HG03060 (cell line): ENCODE results near the gene FOXK1.

Experiments
- ATAC-seq: cut with Tn5 transposase; IDR thresholded peaks from one replicate; pipeline ENCODE4 v1.9.1; 2021; ENCODE audit warnings: low read depth, moderate number of reproducible peaks; ENCODE audit not compliant: unreplicated experiment

The FOXK1 gene

DNA sequence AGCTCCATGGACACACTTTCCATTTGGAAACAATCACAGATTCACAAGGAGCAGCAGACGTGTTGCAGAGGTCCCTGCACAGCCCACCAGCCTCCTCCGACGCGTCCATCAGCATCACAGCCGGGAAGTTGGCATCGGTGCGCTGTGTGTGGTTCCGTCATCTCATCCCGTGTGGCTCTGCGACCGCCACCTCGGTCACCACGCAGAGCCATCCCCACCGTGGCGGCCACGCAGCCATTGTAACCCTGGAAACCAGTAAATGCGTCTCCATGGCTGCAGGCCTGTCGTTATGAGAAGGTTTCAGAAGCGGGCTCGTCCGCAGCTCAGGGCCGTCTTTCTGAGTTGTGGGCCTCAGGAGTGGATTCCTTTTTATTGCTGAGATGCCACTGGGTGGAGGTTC is 36.0 kb downstream of the FOXK1 start:
- no peak for ATAC-seq

DNA sequence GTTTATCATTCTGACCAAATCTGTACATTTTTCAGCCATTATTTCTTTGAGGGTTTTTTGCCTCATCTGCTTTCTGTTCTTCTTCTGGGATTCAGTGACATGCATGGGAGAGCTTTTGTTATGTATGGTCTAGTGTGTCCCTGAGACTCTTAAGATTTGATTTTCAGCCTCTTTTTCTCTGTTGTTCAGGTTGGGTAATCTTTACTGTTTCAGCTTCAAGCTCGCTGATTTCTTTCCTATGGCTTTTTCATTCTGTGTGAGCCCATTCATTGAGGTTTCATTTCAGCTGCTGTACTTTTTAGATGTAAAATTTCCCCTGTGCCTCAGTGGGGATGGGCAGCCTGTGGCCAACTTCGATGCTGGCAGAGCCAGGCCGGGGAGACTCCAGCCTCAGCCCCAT is 38.1 kb downstream of the FOXK1 start:
- no peak for ATAC-seq

DNA sequence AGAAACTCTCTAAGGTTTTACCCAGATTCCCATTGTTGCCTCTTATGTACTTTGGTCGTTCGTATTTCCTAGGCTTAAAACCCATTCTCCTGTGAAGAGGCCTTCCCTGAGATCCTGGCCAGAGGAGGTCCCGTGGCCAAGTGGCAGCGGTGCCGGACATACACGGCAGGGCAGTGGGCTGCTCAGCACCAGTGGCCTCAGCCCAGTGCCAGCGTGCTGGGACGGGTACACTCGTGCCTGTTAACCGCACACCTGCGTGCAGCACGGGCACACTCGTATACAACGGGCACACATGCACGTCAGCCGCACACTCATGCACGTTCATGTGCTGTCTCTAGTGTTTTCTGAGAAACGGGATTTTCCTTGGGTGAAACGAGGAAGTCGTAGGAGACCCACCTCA is 40.2 kb downstream of the FOXK1 start:
- no peak for ATAC-seq

DNA sequence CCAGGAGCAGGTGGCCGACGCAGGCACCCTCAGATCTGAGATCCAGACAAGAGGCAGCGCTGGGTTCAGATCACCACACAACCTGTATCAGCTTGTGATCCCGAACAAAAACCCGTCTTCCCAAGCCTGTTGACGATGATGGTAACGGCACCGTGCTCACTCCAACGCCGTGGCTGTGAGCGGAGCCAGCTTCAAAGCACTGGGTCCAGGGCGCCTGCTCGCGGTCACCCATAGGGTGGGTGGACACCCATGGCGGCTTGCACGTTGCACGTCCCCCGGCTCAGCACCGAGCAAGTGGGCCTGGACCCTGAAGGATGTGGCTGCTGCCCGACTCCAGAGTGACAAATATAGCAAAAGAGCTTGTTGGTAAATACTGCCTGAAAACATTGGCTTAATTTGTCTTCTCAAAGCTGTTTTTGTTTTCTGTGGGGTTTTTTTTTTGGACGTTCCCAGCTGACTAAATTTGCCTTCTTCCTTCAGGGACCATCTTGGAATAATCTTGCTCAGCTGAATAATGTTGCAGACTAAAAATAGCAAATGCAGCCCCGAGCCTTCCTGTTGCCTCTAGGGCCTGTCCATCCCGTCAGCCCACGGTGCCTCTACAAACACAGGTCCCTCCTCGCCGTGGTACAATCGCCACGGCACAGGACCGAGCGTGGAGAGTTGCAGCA is 41.0 kb downstream of the FOXK1 start:
- no peak for ATAC-seq

DNA sequence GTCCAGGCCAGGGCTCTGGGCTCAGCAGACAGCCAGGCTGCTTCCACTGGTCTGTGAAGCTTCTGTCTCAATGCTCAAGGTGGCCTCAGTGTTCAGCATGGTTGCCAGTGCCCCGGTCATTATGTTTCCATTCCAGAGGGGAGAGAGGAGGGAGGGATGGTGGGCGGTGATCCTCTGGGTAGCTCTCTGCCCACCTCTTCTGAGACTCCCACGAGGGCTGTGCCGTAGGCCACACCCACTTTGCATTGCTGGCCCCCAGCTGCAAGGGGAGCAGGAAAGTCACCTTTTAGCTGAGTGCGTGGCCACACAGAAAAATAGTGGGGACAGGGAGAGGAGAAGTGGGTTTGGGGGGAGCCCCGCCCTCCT is 42.5 kb downstream of the FOXK1 start:
- no peak for ATAC-seq

DNA sequence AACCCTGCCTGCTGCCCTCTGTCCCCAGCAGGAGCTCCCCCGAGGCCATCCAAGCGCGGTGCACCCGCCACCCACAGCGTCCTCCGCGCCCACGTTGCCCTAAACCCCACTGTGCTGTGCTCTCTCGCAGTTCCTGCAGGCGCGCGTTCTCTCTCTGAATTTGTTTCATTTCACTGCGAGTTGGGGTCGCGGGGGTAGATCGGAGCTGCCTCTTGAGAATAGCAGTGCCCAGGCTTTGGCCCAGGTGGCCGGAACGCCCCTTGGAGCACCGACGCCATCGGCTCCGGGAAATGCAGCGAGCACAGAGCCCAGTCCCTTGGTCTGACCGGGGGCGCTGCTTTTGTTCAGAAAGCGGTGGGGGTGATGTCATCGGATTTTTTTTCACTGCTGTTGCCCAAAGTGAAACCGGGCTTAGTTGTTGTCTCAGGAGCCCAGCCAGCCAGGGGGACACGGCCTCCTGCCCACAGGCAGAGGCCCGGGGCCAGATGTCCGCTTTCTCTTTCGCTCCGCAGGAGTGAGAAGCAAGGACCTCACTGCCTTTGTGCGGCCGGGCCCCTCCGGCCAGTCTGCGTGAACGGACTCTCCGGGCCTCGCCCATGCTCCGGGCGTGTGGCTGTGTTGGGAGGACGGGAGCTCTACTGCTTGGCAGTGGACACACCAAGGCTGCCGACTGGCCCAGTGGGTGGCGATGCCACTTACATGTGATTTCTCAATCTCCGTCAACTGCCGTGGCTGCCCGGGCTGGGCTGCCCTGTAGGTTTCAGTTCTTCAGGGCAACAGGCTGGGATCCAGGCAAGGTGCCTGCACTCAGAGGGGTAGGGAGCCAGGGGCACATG is 43.1 kb downstream of the FOXK1 start:
- peak; percentile 70 for ATAC-seq

DNA sequence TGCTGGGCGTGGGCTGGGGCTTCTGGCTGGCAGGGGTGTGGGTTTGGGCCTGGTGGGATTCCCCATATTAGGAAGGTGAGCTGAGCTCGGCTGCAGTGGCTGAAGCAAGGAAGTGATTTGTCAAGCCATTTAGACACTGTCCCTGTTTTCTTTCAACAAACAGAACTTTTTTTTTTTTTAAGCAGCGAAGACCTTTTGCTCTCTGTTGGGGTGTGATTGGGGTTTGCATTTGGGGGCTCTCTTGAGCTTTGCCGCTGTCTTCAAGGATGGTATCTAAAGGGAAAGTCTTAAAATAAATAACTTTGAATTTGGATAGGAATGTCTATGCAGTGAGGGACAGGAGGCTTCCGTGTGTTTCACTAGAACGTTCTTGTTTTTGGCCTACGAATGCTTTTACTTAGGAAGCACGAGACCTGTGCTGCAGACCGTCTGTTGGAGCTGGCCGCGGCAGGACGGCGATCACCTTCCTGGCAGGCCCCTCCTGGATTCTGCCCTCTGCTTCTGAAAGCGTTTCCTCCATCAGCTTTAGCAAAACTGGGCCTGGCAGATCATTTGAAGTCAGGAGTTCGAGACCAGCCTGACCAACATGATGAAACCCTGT is 43.9 kb downstream of the FOXK1 start:
- ATAC-seq, result no peak

DNA sequence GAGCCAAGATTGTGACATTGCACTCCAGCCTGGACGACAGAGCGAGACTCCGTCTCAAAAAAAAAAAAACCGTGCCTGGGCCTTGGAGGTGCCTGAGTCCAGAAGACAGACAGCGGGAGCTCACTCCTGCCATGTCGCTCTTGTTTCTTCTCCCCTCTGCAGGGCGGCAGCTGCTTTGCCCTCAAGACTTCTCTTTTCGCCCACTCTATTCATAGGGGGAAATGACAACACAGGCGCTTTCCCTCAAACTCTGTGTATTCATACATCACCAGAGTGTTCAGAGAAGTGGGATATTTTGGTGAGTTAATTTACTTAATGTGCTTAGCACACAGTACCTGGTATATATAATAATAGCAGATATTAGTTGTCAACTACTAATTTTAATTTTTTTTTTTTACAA is 44.5 kb downstream of the FOXK1 start:
- no peak for ATAC-seq

DNA sequence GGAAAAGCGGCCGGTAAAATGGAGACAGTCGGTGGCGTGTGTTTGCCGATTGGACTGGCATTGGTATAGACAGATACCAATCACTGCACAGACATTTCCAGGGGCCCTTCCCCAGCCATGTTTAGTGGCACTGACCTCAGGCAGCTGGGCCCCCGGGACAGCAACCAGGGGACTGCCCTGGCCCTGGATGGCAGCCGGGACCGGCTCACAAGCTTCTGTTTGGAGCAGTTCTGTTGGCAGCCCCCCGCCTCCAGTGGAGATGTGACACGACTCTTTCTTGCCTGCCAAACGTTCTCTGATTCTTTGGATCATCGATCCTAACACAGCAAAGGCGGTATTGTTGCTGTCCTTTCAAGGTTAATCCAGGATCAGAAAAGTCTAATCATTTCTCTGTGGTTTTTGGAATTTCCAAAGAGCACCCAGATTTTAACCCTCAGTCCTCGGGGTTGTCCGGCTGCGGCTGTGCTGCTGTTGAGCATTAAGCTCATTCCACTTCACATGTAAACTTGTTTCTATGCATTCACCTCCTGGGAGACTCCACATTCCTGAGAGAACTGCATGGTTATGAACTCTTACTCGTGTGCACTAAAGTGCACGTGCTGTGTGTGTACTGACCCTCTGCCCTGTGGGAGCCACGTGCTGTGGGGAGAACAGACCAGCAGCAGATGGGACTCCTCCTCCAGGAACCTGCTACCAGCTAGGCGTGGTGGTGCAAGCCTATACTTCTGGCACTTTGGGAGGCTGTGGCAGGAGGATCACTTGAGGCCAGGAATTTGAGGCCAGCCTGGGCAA is 46.0 kb downstream of the FOXK1 start:
- no peak for ATAC-seq

DNA sequence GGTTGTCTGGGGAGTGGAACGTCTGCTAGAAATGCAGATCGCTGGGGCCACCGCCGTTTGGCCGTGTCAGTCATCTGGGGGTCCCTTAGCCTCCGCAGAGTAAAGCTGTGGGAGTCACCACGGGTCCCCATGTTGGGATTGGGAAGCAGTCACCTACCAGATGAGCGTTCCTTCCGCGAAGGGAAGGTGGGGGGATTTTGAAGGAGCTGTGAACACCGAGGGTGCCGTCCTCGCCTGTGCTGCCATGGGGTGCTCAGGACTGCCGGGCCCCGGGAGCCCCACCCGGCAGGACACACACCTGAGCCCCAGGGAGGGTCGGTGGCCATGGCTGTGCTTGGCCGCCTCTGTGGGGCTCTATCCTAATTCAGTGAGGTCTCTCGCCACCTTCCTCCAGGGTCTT is 47.2 kb downstream of the FOXK1 start:
- ATAC-seq, result no peak

DNA sequence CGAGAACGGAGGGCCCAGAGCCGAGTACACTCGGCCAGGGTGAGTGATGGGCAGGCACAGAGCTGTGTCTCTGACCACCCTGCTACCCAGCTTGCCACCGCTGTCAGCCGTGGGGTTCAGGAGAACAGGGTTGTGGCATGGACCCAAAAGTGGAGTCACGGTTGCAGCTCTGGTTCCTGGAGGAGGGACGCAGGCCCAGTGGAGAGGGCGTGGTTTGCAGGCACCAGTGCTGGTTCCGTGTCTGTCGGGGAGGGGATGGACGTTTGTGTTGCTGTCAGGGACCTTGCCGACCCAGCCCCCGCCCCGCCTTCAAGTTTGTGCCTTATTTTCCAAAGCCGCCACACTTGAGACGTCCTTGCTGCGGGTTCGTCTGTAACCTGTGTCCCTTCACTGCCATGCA is 48.2 kb downstream of the FOXK1 start:
- ATAC-seq, result no peak

DNA sequence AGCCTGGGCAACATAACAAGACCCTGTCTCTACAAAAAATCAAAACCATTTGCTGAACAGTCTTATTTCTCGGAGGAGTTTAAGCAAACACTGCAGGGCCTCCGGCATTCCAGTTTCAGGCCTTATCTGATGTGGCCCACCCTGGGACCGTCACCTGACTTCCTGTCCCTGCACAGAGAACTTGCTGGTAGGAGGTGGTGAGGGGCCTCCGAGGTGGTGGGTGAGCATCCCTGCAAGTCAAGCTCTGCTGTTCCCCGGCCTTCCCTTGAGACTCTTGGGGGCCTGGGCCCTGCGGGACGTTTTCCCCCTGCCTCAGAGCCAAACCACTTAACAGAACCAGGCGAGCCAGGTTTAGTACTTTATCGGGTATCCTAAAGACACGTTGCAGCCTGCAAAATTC is 48.9 kb downstream of the FOXK1 start:
- no peak for ATAC-seq

DNA sequence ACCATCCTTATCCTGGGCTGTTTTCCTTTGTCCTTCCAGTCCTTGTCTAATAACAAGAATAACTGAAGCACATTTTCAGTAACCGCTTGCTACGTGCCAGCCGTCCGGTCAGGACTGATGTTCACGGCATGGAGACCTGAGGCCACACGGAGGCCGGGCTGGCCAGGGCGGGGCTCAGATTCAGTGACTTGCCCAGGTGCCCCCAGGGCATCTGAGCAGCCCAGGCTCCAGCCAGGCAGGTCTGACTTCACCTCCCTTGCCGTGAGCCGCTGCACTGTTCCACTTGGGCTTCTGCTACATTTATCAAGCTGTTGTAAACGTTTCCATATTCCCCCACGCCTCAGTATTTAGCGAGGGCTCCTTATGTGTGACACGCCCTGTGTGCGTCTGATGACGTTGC is 49.7 kb downstream of the FOXK1 start:
- ATAC-seq, result no peak

DNA sequence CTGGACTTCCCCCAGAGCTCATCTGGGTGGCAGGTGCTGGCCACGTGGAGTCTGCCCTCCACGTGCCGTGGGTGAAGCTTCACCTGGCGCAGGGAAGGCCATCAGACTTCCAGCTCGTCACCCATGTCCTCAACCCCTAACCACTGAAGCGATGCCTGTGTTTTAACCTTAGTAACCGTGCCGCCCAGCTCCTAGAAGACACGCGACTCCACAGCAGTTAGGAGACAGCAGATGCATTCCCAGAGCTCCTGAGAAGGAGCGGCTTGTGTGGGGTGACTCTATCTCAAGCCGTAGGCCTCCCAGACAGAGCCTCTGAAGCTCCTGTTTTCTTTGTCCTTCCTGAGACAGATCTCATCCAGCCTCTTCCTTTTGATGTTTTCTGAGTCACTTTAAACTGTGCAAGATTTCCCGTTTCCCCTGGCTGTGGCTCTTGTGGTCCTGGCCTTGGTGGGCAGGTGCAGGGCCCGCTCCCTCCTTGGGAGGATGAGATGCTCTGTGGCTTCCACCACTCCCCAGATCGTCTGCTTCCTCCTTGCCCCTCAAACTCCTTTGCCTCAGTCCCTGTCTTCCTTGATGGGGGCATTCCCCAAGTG is 51.9 kb downstream of the FOXK1 start:
- ATAC-seq, result no peak

DNA sequence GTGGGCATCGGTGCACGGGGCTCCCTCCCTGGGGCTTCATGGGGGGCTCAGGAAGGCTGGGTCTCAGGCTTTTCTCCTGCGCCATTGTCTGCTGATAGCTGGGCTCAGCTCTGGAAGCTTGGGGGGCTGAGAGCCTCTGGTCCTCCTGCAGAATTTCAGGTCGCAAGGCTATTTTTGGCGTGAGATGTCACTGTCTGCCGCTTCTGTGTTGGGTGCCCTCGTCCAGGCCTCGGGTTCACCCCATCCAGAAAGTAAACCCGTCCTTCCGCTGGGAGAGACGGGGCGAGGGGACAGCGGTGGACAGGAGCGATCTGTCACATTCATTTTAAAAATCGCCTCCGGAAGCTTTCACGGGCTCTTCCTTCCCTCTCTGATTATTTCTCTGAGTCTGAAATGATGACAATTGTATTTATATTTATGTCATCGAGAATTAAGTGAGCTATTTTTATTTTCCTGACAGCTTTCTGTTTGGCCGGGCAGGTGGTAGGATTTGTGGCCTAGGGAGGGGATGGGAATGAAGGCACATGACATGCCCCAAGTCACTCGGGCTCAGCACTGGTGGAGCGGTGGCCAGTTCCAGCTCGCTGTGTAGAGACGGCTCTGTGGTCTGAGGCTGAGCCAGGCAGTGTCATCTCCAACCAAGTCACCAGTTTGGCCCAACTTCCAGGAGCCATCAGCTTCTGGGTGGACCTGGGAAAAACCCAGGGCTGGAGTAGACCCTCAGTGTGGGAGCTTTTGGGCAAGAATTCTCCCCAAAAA is 52.7 kb downstream of the FOXK1 start:
- no peak for ATAC-seq

DNA sequence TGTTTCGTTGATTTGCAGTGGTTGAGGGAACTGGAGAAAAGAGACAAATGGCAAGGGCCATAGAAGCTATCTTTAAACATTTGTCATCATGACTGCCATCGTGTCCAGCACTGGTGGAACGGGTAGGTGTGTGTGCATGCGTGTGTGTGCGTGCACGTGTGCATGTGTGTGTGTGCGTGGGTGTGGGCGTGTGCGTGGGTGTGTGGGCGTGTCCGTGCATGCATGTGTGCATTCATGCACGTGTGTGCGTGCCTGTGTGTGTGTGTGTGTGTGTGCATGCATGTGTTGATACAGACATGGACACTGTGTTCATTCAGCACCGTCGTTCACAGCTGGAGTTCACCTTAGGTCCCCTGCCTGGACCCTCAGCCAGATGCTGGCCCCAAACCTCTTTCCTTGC is 55.2 kb downstream of the FOXK1 start:
- ATAC-seq, result no peak

DNA sequence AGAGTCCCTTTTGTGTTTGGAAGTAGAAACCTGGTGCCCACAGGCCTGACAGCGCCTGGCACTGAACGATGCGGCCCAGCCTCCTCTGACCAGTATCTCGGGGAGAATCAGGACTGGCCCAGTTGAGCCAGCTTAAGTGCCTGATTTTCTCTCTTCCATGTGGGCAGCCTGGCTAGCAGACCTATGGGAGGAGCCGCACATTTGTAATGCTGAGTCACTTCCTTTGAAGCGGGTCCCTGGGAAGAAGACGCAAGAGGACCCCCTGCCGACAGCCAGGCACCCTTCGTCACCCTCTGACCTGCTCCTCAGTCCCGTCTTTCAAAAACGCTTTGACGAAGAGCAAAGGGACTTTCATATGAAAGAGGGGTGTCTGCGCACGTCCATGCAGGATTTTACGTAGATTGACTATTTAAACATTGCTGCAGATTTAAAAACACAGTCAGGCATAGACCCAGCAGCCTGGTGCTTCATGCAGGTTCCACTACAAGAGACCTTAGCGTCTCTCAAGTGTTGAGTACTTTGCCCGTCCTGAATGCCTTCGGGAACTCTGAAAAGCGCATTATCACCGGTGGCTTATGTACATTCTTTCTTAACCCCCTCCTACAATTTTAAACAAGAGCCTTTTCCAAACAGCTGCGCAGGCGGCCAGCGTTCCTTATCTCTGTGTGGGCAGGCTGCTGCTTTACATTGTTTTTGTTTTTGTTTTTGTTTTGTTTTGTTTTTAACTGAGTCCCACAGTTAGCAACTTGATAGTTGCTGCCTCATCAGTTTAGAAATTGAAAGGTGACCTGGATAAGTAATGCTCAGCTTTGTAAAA is 56.8 kb downstream of the FOXK1 start:
- ATAC-seq, result no peak

DNA sequence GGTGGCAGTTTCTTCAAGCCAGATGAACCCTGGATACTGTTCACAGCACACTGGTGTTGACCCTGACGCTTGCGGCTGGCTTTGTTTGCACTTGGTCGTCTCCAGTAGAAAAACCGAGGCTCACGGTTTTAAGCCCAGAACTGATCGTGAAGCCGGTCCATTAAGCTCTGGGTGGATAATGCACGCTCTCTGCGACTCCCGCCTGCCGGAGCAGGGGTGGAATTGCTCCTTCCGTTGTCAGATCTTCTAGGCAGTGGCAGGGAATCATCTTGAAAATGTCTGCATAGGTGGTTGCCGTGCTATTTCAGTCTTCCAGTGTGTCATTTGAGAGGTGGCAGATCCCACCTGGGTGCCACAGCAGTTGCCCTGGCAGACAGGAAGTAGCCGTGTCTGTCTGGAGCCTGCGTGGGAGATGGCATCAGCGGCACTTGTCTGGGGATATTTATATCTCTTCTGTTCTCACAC is 57.5 kb downstream of the FOXK1 start:
- no peak for ATAC-seq

DNA sequence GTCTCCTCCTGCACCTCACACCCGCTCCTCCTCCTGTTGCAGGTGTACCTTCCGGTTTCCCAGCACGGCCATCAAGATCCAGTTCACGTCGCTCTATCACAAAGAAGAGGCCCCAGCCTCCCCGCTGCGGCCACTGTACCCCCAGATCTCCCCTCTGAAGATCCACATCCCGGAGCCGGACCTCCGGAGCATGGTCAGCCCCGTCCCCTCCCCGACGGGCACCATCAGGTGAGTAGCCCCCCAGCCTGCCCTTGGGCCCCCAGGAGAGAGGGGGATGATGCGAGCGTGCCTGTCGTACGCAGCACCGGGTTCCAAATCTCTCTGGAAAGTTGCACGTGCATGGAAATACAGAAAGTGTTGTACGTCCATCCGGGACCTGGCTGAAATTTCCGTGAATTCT is 58.7 kb downstream of the FOXK1 start:
- ATAC-seq, result no peak
